ENCODE measurements around the gene CALN1. TPM values are rescaled to one million over a fixed set of nuclear protein-coding genes. Genes with fewer than 3 reads are reported as not detected.

Gene CALN1
- total and polyA plus RNA-seq, 7 donors = 0.01 to 0.06 (median 0.02) TPM; not detected in 2

DNA sequence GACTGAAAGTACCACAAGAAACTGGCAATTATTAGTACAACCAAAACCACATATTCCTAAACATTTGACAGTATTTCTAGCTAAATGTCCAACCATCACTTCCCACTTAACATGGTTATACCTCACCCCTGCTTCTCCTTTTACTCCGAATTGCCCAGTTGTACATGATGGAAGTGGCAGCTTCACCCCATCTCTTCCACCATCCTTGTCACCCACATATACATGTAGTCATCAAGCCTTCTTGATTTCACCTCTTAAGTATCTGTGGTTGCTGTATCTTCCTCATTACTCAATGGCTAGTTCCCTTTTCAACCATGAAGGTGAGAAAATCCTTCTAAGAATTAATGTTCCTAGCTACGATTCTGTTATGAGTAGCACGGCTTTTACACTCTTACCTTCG is 388.2 kb downstream of the CALN1 start:
- ATAC-seq (no peak), DNase-seq (no peak)
- 93 to 95% (median 94%) methylated on average over 4 of the region's 4 CpGs for WGBS, 3 donors
- no peak for TF ChIP-seq CTCF (IDR thresholded peaks at IDR 0.05)
- Histone ChIP-seq H3K4me1 (no peaks in the 10 kb centered on the region), H3K36me3 (ENCODE audit: insufficient read depth in 1 of 2, low read depth in 1 of 2) (no peaks in the 10 kb centered on the region), H3K4me3 (no peak overlapping the region), H3K27me3 (ENCODE audit: insufficient read depth in 3 of 3, low read length in 2 of 3) (peaks cover 0 to 3% (median 0%) of the 10 kb centered on the region in 3 donors), H3K27ac (no peak overlapping the region), H3K9me3 (peaks cover 4% of the 10 kb centered on the region)
- intact Hi-C loops (cut with DNase I) = no loop called here

DNA sequence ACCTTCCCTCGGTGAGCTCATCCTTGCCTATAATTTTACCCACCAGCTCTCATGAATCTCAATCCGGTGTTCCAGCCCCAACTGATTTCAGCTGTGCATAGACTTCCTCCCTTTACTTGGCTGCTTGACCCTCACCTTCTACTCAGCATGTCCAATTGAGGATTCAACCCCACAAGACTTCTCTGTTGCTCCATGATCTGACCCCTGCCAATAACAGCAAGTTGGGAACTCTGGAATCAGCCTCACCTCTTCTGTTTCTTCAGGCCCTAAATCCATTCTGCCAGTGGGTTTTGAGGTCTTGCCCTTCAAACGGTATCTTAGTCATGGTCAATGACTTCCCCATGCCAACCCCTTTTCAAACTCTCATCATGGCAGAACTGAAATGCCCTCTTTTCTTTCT is 390.4 kb downstream of the CALN1 start:
- Histone ChIP-seq H3K27ac (no peak overlapping the region), H3K27me3 (ENCODE audit: insufficient read depth in 3 of 3, low read length in 2 of 3) (peaks cover 0 to 3% (median 0%) of the 10 kb centered on the region in 3 donors), H3K4me1 (no peaks in the 10 kb centered on the region), H3K4me3 (no peak overlapping the region), H3K36me3 (ENCODE audit: insufficient read depth in 1 of 2, low read depth in 1 of 2) (no peaks in the 10 kb centered on the region), H3K9me3 (peaks cover 10% of the 10 kb centered on the region)
- WGBS, 3 donors = 76 to 84% (median 80%) methylated on average over 3 of the region's 3 CpGs
- intact Hi-C loops (cut with DNase I) = no loop called here
- no peak for TF ChIP-seq CTCF (IDR thresholded peaks at IDR 0.05)
- no peak for DNase-seq
- no peak for ATAC-seq

GRCh38 chr7:72020311-72020710 is 391.8 kb downstream of the CALN1 start:
- no peaks in the 10 kb centered on the region for H3K36me3 ChIP-seq (ENCODE audit: insufficient read depth in 1 of 2, low read depth in 1 of 2)
- WGBS, 3 donors = 34 to 58% (median 48%) methylated on average over 3 of the region's 3 CpGs
- no peak for DNase-seq
- H3K4me3 ChIP-seq = no peak overlapping the region
- no peaks in the 10 kb centered on the region for H3K4me1 ChIP-seq
- peaks cover 0 to 3% (median 0%) of the 10 kb centered on the region in 3 donors for H3K27me3 ChIP-seq (ENCODE audit: insufficient read depth in 3 of 3, low read length in 2 of 3)
- TF ChIP-seq CTCF (IDR thresholded peaks at IDR 0.05) = no peak
- no peak for ATAC-seq
- H3K9me3 ChIP-seq = peaks cover 10% of the 10 kb centered on the region
- intact Hi-C loops (cut with DNase I) = no loop called here
- no peak overlapping the region for H3K27ac ChIP-seq

- no peaks in the 10 kb centered on the region for H3K36me3 ChIP-seq (ENCODE audit: insufficient read depth in 1 of 2, low read depth in 1 of 2)
- H3K4me3 ChIP-seq = no peak overlapping the region
- 91 to 96% (median 94%) methylated on average over 2 of the region's 2 CpGs for WGBS, 3 donors
- no peak overlapping the region for H3K27ac ChIP-seq
- no peaks in the 10 kb centered on the region for H3K4me1 ChIP-seq
- H3K27me3 ChIP-seq (ENCODE audit: insufficient read depth in 3 of 3, low read length in 2 of 3) = peaks cover 0 to 3% (median 0%) of the 10 kb centered on the region in 3 donors
- ATAC-seq = no peak
- H3K9me3 ChIP-seq = peaks cover 10% of the 10 kb centered on the region
- DNase-seq = no peak
- TF ChIP-seq CTCF (IDR thresholded peaks at IDR 0.05) = no peak
- intact Hi-C loops (cut with DNase I) = no loop called here
Measured at GRCh38 chr7:72019436-72019835, 392.7 kb downstream of the CALN1 start.

GRCh38 chr7:72017756-72018155 is 394.4 kb downstream of the CALN1 start:
- H3K9me3 ChIP-seq = peaks cover 10% of the 10 kb centered on the region
- DNase-seq (no peak), ATAC-seq (no peak)
- WGBS, 3 donors = 76 to 84% (median 81%) methylated on average over 6 of the region's 6 CpGs
- intact Hi-C loops (cut with DNase I) = no loop called here
- no peak overlapping the region for H3K27ac ChIP-seq
- no peak for TF ChIP-seq CTCF (IDR thresholded peaks at IDR 0.05)
- H3K4me3 ChIP-seq = no peak overlapping the region
- H3K4me1 ChIP-seq = no peaks in the 10 kb centered on the region
- no peaks in the 10 kb centered on the region for H3K36me3 ChIP-seq (ENCODE audit: insufficient read depth in 1 of 2, low read depth in 1 of 2)
- peaks cover 0 to 3% (median 0%) of the 10 kb centered on the region in 3 donors for H3K27me3 ChIP-seq (ENCODE audit: insufficient read depth in 3 of 3, low read length in 2 of 3)

Measured in psoas muscle (tissue), 8 donors.